GM18858 (cell line): ENCODE measurements around the gene SELENOK.
A peak's percentile ranks its signal among the peaks of the same experiment; 100 is the strongest.
"Not testable (repeated sequence)": the region's sequence is repeated elsewhere in the genome, so short reads cannot be mapped to it uniquely, and the experiment has no call there.

ENCODE experiments used
- ATAC-seq: cut with Tn5 transposase; IDR thresholded peaks from one replicate; pipeline ENCODE4 v1.9.1; 2021; ENCODE audit not compliant: unreplicated experiment

Gene SELENOK

GRCh38 chr3:53891497-53892285, at the start of gene SELENOK:
TSS of gene SELENOK (minus strand) at chr3:53891859.
- peak; percentile 94 for ATAC-seq

- no peak for ATAC-seq
Observed at GRCh38 chr3:53941184-53941583, 49.5 kb upstream of the SELENOK start.

- ATAC-seq = no peak
Observed at GRCh38 chr3:53940623-53941022, 49.0 kb upstream of the SELENOK start.

- ATAC-seq = no peak
Observed at GRCh38 chr3:53939813-53940212, 48.2 kb upstream of the SELENOK start.

GRCh38 chr3:53939086-53939582, 47.5 kb upstream of the SELENOK start:
- no peak for ATAC-seq

- no peak for ATAC-seq
Observed at GRCh38 chr3:53938645-53939044, 47.0 kb upstream of the SELENOK start.

GRCh38 chr3:53936347-53936746, 44.7 kb upstream of the SELENOK start:
- no peak for ATAC-seq

- ATAC-seq = no peak
Observed at GRCh38 chr3:53935283-53935901, 43.7 kb upstream of the SELENOK start.

GRCh38 chr3:53927208-53927872, 35.7 kb upstream of the SELENOK start:
- ATAC-seq = not testable (repeated sequence)

- ATAC-seq = no peak
Observed at GRCh38 chr3:53921296-53921695, 29.6 kb upstream of the SELENOK start.

- no peak for ATAC-seq
Observed at GRCh38 chr3:53919741-53920140, 28.1 kb upstream of the SELENOK start.

- no peak for ATAC-seq
Observed at GRCh38 chr3:53913401-53913800, 21.7 kb upstream of the SELENOK start.

GRCh38 chr3:53902711-53903110, 11.1 kb upstream of the SELENOK start:
- no peak for ATAC-seq

- ATAC-seq = no peak
Observed at GRCh38 chr3:53902067-53902466, 10.4 kb upstream of the SELENOK start.

- ATAC-seq = no peak
Observed at GRCh38 chr3:53900666-53901331, 9.1 kb upstream of the SELENOK start.

GRCh38 chr3:53899750-53900149, 8.1 kb upstream of the SELENOK start:
- ATAC-seq = no peak

GRCh38 chr3:53892286-53892637, 603 bp upstream of the SELENOK start:
- ATAC-seq = no peak

GRCh38 chr3:53890726-53891475, 758 bp downstream of the SELENOK start:
- no peak for ATAC-seq

- no peak for ATAC-seq
Observed at GRCh38 chr3:53888232-53888631, 3.4 kb downstream of the SELENOK start.

GRCh38 chr3:53887446-53887845, 4.2 kb downstream of the SELENOK start:
- no peak for ATAC-seq

GRCh38 chr3:53885239-53885638, 6.4 kb downstream of the SELENOK start:
- no peak for ATAC-seq
